NCI-H1417 treated with DMSO at 0.1 percent for 48 hours (cell line): ENCODE measurements around the gene KCNC3.
"Not testable (repeated sequence)": the region's sequence is repeated elsewhere in the genome, so short reads cannot be mapped to it uniquely, and the experiment has no call there.

Experiments
- DNase-seq: peaks from one replicate; lab custom pipeline; 2025; lab: John Stamatoyannopoulos, UW

Gene KCNC3

GRCh38 chr19:50353487-50353880, 24.3 kb upstream of the KCNC3 start:
- DNase-seq: not testable (repeated sequence)

- no peak for DNase-seq
Observed at GRCh38 chr19:50352242-50352641, 23.1 kb upstream of the KCNC3 start.

GRCh38 chr19:50349277-50350057, 20.3 kb upstream of the KCNC3 start:
- no peak for DNase-seq

GRCh38 chr19:50347089-50347581, 18.0 kb upstream of the KCNC3 start:
- not testable (repeated sequence) for DNase-seq

- no peak for DNase-seq
Observed at GRCh38 chr19:50344661-50345318, 15.6 kb upstream of the KCNC3 start.

GRCh38 chr19:50341091-50341564, 12.0 kb upstream of the KCNC3 start:
- DNase-seq: no peak

- no peak for DNase-seq
Observed at GRCh38 chr19:50340331-50340730, 11.2 kb upstream of the KCNC3 start.

GRCh38 chr19:50337031-50337430, 7.9 kb upstream of the KCNC3 start:
- DNase-seq: not testable (repeated sequence)

GRCh38 chr19:50334741-50335421, 5.7 kb upstream of the KCNC3 start:
- DNase-seq: no peak

- peak; percentile 54 for DNase-seq
Observed at GRCh38 chr19:50333737-50334617, 4.8 kb upstream of the KCNC3 start.

- DNase-seq: no peak
Observed at GRCh38 chr19:50333235-50333736, 4.1 kb upstream of the KCNC3 start.

- no peak for DNase-seq
Observed at GRCh38 chr19:50332244-50333038, 3.3 kb upstream of the KCNC3 start.

- no peak for DNase-seq
Observed at GRCh38 chr19:50331994-50332243, 2.7 kb upstream of the KCNC3 start.

- DNase-seq: no peak
Observed at GRCh38 chr19:50331221-50331993, 2.2 kb upstream of the KCNC3 start.

GRCh38 chr19:50330365-50331078, 1.3 kb upstream of the KCNC3 start:
- peak; percentile 56 for DNase-seq

- DNase-seq: not testable (repeated sequence)
Observed at GRCh38 chr19:50329926-50330294, 733 bp upstream of the KCNC3 start.

- DNase-seq: no peak
Observed at GRCh38 chr19:50328873-50329145, 368 bp downstream of the KCNC3 start.

- DNase-seq: no peak
Observed at GRCh38 chr19:50328224-50328872, 829 bp downstream of the KCNC3 start.
